NCI-H2196 (cell line): ENCODE data around the gene PDZRN3.

ENCODE experiments used
- DNase-seq: peaks from one replicate; lab custom pipeline; 2025; ENCODE audit not compliant: unreplicated experiment; lab: John Stamatoyannopoulos, UW

Gene PDZRN3

DNA sequence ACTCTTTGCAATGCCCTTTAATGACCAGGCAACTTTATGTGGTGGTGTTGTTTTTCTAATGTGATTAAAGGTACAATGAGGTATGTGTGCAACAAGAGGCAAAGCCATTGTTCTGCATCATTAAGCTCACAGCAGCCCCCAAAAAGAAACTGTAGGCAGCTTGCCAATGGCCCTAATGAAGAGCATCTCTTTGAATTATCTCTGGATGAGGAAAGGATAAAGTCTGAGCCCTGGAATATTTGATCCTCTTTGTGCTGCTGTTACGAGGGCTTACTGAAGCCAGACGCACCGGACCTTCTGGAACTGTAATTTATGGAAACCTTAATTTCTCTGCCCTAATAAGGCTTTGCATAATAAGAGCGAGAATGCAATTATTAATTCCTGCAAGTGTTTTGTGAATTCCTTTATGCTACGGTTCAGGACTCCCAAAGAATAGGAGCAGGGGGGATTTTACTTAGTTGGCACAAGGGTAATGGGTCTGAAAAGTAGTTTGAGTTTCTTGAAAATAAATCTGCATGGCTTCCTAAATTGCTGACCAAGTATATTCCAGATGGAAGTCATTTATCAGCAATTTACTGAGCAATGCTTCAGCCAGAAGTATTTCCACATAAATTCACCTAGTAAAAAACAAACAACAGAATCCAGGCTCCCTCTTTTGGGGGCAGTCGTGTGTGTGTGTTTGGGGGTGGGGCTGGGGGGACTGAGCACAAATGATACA is 193.4 kb downstream of the PDZRN3 start:
- DNase-seq, result no peak

GRCh38 chr3:73427048-73427706 is 197.6 kb downstream of the PDZRN3 start:
- DNase-seq, result no peak

DNA sequence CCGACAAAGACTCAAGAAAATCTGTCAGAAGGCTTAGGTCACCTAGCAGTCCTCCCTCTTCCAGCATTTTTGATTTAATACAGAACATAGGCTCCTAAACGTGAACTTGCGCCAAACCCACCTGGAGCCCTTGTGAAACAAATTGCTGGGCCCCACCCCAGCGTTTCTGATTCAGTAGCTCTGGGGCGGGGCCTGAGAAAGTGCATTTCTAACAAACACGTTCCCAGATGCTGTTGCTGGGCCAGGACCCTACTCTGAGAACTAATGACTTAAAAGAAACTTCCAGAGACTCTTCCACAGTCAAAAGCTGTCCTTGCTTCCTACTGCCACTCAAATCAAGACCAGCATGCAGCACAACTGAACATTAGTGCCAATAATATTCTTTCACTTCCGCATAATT is 198.1 kb downstream of the PDZRN3 start:
- DNase-seq, result no peak

GRCh38 chr3:73423116-73423515 is 201.6 kb downstream of the PDZRN3 start:
- DNase-seq, result no peak

DNA sequence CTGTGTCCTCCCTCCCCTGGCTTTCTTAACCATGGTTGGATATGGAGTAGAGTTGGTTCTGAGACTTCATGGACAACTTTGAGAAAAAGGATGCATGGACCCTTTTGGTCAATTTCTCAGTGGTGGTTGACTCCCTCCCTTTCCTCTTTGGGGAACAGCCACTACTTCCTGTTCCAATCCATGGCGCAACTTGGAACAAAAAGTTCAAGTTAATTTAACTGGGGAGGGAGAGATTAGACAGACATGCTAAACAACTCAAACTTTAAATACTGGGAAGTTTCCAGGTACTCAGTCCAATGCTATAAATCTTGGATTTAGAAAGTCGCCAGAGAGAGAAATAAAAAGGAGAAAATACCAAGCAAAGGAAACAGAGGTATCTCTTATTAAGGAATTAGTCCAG is 202.2 kb downstream of the PDZRN3 start:
- DNase-seq, result no peak

- no peak for DNase-seq
Measured at GRCh38 chr3:73419942-73420341, 204.8 kb downstream of the PDZRN3 start.

GRCh38 chr3:73419179-73419803 is 205.4 kb downstream of the PDZRN3 start:
- no peak for DNase-seq

DNA sequence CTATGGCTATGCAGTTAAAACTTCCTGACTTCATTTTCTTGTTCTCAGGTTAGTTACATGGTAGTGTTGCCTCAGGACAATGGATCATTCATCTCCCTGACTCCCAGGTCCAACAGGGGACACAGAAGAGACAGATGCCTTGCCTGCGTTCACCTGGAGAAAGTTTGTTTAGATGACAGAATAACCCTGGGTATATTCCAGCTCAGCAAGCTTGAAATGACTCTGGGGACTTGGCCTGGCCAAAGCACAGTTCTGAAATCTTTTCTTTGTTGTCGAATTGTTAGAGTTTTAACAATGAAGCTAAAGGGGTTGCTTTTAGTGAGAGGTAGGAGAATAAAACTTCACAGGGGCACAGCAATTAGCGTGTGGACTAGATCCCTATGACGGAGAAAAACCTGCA is 206.1 kb downstream of the PDZRN3 start:
- DNase-seq, result no peak

DNA sequence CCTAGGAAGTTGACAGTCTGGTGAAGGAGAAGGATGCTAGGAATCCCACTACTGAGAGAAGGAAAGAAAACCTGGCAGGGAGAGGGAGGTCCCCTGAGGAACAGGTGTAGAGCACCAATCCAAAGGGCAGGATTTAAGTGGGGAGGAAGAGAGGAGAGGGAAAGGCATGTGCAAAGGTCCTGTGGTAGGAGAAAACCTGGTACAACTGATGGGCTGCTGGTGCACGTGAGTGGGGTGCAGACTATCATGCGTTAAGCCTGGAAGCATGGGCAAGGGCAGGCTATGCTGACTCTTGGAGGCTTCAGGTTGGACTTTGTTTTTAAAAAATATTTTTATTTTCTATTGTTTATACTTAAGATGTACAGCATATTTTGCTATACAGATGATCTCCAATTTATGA is 209.6 kb downstream of the PDZRN3 start:
- DNase-seq, result no peak

GRCh38 chr3:73413619-73414018 is 211.1 kb downstream of the PDZRN3 start:
- DNase-seq, result no peak

DNA sequence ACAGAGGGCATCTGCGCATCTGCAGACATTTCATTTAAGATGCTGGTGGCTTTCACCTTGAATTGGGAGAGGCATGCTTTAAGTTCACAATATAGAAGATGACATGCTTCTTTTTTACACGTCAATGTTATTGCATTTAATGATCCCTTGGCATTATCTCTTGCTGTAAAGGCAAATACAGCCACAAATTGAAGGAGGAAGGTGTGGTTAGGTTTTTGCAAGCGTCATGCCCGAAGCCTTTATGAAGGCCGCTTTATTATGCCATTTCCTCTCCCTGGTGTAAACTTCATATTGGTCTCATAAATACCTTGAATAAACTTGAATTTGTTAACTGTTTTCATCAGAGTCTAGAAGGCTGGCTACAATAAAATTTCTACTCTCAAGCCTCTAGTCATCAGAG is 212.7 kb downstream of the PDZRN3 start:
- DNase-seq, result no peak

- DNase-seq, result no peak
Measured at GRCh38 chr3:73411545-73411944, 213.2 kb downstream of the PDZRN3 start.

GRCh38 chr3:73409138-73409763 is 215.5 kb downstream of the PDZRN3 start:
- DNase-seq, result no peak

GRCh38 chr3:73408634-73409033 is 216.1 kb downstream of the PDZRN3 start:
- no peak for DNase-seq

- DNase-seq, result no peak
Measured at GRCh38 chr3:73407577-73407976, 217.2 kb downstream of the PDZRN3 start.

DNA sequence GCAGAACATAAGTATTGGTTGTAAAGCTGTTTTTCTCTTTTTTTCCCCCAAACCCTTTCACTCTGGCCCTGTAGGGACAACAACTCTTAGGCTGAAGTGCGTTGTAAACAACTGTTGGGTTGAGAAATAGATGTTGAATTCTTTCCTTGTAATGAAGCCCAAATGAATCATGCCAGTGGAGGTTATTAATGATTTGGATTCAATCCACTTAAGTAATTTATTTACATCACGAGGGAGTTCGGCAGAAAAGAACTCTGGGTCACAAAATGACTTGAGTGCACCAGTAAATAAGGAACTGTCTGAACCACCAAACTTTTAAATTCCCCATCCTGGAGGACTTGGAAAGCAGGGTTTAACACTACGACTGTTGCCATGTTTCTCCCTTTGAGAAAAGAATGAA is 218.9 kb downstream of the PDZRN3 start:
- no peak for DNase-seq

DNA sequence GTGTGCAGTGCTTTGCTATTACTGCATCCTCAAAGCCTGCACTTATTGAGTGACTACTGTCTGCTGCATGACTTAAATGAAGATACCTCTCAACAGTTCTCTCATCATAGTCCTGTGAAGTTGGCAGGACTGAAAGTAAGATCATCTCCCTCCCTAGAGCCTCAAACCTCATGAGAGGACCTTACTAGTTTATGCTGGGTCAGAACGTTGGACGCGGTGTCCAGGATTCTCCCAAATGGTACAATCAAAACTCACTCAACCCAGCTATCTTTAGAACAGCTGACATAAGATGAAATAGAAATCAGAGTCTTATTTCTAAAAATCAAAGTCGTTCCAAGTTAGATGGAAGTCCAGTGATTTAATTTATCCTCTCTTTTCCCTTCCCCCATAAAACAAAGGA is 219.7 kb downstream of the PDZRN3 start:
- no peak for DNase-seq

- DNase-seq, result no peak
Measured at GRCh38 chr3:73404435-73404834, 220.3 kb downstream of the PDZRN3 start.

DNA sequence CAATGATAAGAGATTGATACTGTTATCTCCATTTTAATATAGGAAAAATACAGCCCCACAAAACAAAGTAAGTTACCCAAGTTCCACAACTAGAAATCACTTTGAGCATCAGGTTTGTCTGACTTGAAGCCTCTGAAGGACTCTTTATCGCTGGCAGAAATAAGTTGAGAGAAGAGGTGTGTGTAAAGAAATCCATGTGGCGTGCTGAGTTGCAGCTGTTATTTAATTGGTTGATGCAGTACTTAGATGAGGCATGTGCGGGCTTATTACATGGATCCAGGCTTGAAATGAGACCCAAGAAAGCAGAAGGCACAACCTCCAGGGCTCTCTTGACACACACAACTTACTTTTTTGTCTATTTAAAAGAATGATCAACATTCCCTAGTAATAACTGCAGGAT is 221.3 kb downstream of the PDZRN3 start:
- DNase-seq, result no peak

DNA sequence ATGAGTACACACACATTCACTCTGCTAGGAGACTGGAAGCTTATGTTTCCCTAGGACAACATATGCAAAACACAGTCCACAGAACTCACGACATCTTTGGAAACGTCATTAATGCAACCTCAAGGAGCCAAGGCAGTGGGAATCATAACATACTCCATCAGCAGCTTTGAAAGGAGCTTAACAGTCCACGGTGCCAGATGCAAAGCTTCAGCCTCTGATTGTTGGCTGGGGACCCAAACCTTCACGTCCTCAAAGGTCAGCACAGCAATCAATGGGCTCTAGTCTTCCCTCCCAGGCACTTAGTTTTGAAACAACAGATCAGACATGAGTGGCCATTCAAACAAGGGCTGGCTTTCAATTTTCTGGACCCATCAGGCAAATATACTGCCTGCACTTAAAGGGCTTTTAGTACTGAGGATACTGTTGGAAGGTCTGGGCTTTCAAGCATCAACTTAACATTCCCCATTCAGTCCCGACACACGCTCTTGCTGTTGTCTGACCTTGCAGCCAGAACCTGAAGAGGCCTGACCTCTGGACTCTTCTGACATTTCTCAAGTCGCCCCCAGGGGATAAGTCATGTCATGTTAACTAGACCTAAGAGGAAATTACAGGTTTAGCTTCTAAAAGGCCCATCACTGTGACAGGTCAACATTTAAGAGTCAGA is 223.0 kb downstream of the PDZRN3 start:
- DNase-seq, result no peak

- DNase-seq, result no peak
Measured at GRCh38 chr3:73401059-73401458, 223.7 kb downstream of the PDZRN3 start.
